Vagina (tissue), 2 donors: ENCODE data around the gene PHF20. TPM values are rescaled to one million over a fixed set of nuclear protein-coding genes. Genes with fewer than 3 reads are reported as not detected.

Source experiments
- DNase-seq, 2 donors: peaks; one replicate each; pipeline ENCODE4 v3.0.0-alpha.2; 2017; ENCODE audit errors: extremely low spot score in 2 of 2
- H3K27ac ChIP-seq: fragments of 200-600 bp; sonication (generic); one replicate; pipeline ENCODE4 v1.5.1; 2019
- H3K27me3 ChIP-seq: fragments of 200-600 bp; sonication (generic); one replicate; pipeline ENCODE4 v1.5.1; 2019
- H3K36me3 ChIP-seq, 2 donors: fragments of 200-600 bp; sonication (generic); one replicate each; pipeline ENCODE4 v1.5.1; 2017 to 2019
- H3K4me1 ChIP-seq: fragments of 200-600 bp; sonication (generic); one replicate; pipeline ENCODE4 v1.5.1; 2019
- H3K4me3 ChIP-seq, 2 donors: fragments of 200-600 bp; sonication (generic); 1 replicate in 1 of 2; 2 replicates in 1 of 2; pipeline ENCODE4 v1.5.1; 2016 to 2019
- H3K9me3 ChIP-seq: fragments of 200-600 bp; sonication (generic); one replicate; pipeline ENCODE4 v1.5.1; 2019
- POLR2A ChIP-seq, 2 donors: fragments of 450-650 bp; IDR thresholded peaks; one replicate each; pipeline ENCODE4 v1.6.1; 2017; ENCODE audit warnings: antibody characterized with exemption in 2 of 2, mild to moderate bottlenecking in 2 of 2, moderate library complexity in 2 of 2
- POLR2AphosphoS5 ChIP-seq, 2 donors: sonication (generic); formaldehyde crosslinking; IDR thresholded peaks; one replicate each; pipeline ENCODE4 v1.9.0; 2017; ENCODE audit warnings: antibody characterized with exemption in 2 of 2, mild to moderate bottlenecking in 2 of 2, low read depth in 1 of 2; ENCODE audit not compliant: insufficient read depth in 1 of 2
- intact Hi-C: fragments of 100-400 bp; cut with DNase I; formaldehyde crosslinking; loops from one replicate; pipeline ENCODE4 v1.15.1; 2023
- total RNA-seq: library from RNA; depleted of rRNA; stranded (reverse); fragments of >200 nt; gene quantifications from one replicate; pipeline ENCODE4 v1.2.3, GENCODE V29; 2016
- TF ChIP-seq, protein P1 (sequence below), 3 experiments: fragments of 450-650 bp in 2 of 3; fragments of 200-600 bp in 1 of 3; sonication (generic) in 1 of 3; IDR thresholded peaks; one replicate each; pipeline ENCODE4 v1.5.1; 2017 to 2019; ENCODE audit warnings: antibody characterized with exemption in 3 of 3, mild to moderate bottlenecking in 2 of 3, moderate library complexity in 2 of 3

Gene PHF20
- total RNA-seq, 1 donor from 2014 or later = 37.3 TPM

DNA sequence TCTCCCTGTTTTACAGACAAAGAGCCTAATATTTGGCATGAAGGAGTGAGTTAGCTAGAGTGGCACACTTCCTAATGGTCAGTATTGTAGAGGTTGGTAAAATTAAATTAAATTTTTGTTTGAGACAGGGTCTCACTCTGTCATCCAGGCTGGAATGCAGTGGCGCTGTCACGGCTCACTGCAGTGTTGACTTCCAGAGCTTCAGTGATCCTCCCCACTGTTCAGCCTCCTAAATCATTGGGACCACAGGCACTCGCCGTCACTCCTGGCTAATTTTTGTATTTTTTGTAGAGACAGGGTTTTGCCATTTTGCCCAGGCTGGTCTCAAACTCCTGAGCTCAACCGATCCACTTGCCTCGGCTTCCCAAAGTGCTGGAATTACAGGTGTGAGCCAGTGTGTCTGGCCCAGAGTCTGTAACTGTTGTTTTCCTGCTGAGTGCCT, 111.5 kb downstream of the PHF20 start:
- Histone ChIP-seq H3K9me3 (no peaks in the 10 kb centered on the region), H3K36me3 (no peaks in the 10 kb centered on the region), H3K27ac (peak overlapping the region; percentile 74), H3K4me1 (peaks cover 7% of the 10 kb centered on the region), H3K27me3 (no peaks in the 10 kb centered on the region), H3K4me3 (no peak overlapping the region)
- no peak for DNase-seq
- TF ChIP-seq POLR2A (IDR thresholded peaks at IDR 0.05) (no peak), POLR2AphosphoS5 (IDR thresholded peaks at IDR 0.05; ENCODE audit: insufficient read depth in 1 of 2, low read depth in 1 of 2) (no peak)
- TF ChIP-seq, protein P1, sequence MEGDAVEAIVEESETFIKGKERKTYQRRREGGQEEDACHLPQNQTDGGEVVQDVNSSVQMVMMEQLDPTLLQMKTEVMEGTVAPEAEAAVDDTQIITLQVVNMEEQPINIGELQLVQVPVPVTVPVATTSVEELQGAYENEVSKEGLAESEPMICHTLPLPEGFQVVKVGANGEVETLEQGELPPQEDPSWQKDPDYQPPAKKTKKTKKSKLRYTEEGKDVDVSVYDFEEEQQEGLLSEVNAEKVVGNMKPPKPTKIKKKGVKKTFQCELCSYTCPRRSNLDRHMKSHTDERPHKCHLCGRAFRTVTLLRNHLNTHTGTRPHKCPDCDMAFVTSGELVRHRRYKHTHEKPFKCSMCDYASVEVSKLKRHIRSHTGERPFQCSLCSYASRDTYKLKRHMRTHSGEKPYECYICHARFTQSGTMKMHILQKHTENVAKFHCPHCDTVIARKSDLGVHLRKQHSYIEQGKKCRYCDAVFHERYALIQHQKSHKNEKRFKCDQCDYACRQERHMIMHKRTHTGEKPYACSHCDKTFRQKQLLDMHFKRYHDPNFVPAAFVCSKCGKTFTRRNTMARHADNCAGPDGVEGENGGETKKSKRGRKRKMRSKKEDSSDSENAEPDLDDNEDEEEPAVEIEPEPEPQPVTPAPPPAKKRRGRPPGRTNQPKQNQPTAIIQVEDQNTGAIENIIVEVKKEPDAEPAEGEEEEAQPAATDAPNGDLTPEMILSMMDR (IDR thresholded peaks at IDR 0.05) = no peak
- intact Hi-C loops = loop anchor here (10.0 kb wide), 1 partner anchor 149 kb away; no protein-coding TSS in a partner anchor

DNA sequence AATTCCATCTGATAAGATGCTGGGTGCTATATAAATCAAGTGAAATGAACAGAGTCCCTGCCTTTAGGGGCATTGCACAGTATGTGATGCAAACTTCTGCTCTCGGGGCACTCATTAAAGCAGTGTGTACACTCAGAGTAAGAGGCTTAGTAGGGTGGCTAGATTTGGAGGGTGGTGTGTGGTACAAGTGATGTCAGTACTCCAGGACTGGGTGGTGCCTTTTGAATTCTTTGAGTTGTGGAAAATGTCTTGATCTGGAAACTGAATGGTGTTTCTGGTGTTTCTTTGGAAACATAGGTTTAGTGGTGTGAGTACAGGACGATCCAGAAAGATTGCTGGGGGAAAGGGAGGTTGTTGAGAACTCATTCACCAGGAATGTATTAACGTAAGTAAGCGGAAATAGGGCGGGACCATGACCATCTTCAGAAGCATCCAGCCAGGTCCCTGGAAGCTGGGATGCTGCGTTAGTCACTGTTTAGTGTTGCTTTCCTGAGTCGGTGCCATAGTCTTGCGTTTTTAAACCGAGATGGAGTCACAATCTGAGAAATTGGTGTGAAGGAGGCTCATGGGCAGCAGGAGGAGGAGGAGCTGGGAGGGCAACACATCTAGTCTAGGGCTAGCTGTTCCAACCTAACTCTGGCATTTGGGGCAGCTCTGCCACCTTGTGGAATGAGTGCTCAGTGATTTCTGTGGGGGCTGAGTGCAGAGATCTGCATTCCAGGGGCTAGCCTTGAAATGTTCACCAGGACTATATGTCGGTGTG, 112.1 kb downstream of the PHF20 start:
- intact Hi-C loops = loop anchor here (10.0 kb wide), 1 partner anchor 149 kb away; no protein-coding TSS in a partner anchor
- Histone ChIP-seq H3K4me3 (no peak overlapping the region), H3K27ac (peak overlapping the region; percentile 74), H3K4me1 (peaks cover 7% of the 10 kb centered on the region), H3K27me3 (no peaks in the 10 kb centered on the region), H3K36me3 (no peaks in the 10 kb centered on the region), H3K9me3 (no peaks in the 10 kb centered on the region)
- DNase-seq = peak in 1 of 2 donors; percentile 97
- TF ChIP-seq, protein P1 (IDR thresholded peaks at IDR 0.05) = peak; percentile 61 to 75 (median 71)
- TF ChIP-seq POLR2AphosphoS5 (IDR thresholded peaks at IDR 0.05; ENCODE audit: insufficient read depth in 1 of 2, low read depth in 1 of 2) (peak; percentile 35 to 82), POLR2A (IDR thresholded peaks at IDR 0.05) (no peak)

DNA sequence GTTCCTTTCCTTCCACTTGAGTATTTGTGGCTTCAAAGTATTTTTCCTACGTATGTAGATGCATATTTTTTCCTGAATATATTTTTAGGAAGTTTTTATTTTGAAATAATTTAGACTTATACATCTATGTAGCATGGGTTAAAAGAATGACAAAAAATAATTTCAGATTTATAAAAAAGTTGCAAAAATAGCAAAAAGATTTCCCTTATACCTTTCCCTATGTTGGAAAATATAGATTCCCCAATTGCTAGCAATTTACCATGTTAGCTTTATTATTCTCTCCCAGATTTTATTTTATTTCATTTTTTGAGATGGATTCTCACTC, 112.7 kb downstream of the PHF20 start:
- no peak overlapping the region for H3K4me3 ChIP-seq
- intact Hi-C loops = loop anchor here (10.0 kb wide), 1 partner anchor 150 kb away; no protein-coding TSS in a partner anchor
- TF ChIP-seq POLR2A (IDR thresholded peaks at IDR 0.05) = no peak
- no peak for TF ChIP-seq POLR2AphosphoS5 (IDR thresholded peaks at IDR 0.05; ENCODE audit: insufficient read depth in 1 of 2, low read depth in 1 of 2)
- TF ChIP-seq, protein P1 (IDR thresholded peaks at IDR 0.05) = no peak

DNA sequence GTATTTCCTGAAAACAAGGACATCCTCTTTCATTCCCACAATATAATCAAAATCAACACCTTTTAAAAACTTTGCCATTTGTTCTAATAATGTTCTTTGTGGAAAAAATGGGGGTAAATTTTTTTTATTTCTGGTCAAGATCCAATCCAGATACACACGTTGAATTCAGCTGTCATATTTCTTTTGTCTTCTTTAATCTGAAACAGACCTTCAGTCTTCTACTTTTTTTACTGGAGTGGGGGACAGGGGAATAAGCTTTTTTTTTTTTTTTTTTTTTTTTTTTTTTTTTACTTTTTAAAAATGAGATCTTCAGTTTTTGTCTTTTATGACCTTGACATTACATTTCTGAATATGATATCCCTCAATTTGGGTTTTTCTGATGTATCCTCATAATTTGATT, 113.4 kb downstream of the PHF20 start:
- no peaks in the 10 kb centered on the region for H3K36me3 ChIP-seq
- peaks cover 7% of the 10 kb centered on the region for H3K4me1 ChIP-seq
- no peaks in the 10 kb centered on the region for H3K9me3 ChIP-seq
- TF ChIP-seq, protein P1 (IDR thresholded peaks at IDR 0.05) = no peak
- TF ChIP-seq POLR2A (IDR thresholded peaks at IDR 0.05) (no peak), POLR2AphosphoS5 (IDR thresholded peaks at IDR 0.05; ENCODE audit: insufficient read depth in 1 of 2, low read depth in 1 of 2) (no peak)
- intact Hi-C loops = loop anchor here (10.0 kb wide), 1 partner anchor 150 kb away; no protein-coding TSS in a partner anchor
- no peaks in the 10 kb centered on the region for H3K27me3 ChIP-seq
- H3K4me3 ChIP-seq = no peak overlapping the region
- no peak overlapping the region for H3K27ac ChIP-seq
- no peak for DNase-seq

More for the DNA sequence above, 112.7 kb downstream of the PHF20 start:
- no peak for DNase-seq
- Histone ChIP-seq H3K9me3 (no peaks in the 10 kb centered on the region), H3K27ac (peak overlapping the region; percentile 74), H3K36me3 (no peaks in the 10 kb centered on the region), H3K27me3 (no peaks in the 10 kb centered on the region), H3K4me1 (peaks cover 7% of the 10 kb centered on the region)

DNA sequence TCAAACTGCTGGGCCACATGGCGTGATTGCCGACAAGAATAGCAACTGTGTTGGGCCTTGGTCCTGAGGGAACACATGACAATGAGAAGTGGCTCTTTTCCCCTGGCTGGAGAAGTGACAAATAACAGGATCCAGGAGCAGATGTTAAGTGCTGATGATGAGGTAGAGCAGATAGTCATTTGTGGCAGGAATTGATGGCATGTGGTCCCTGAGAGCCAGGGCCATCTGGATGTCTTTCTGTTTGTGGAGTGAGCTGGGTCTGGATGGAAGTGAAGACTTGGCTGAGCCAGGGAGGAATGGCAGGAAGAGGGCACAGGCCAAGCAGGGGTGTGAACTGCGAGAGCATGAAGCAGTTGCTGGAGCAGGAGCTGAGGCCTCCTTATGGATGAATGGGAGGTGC, 114.7 kb downstream of the PHF20 start:
- H3K4me3 ChIP-seq = no peak overlapping the region
- intact Hi-C loops = loop anchor here (10.0 kb wide), 1 partner anchor 152 kb away; no protein-coding TSS in a partner anchor
- no peak for DNase-seq
- TF ChIP-seq POLR2AphosphoS5 (IDR thresholded peaks at IDR 0.05; ENCODE audit: insufficient read depth in 1 of 2, low read depth in 1 of 2) (no peak), POLR2A (IDR thresholded peaks at IDR 0.05) (no peak)
- TF ChIP-seq, protein P1 (IDR thresholded peaks at IDR 0.05) = no peak
- H3K27ac ChIP-seq = no peak overlapping the region
- H3K4me1 ChIP-seq = peaks cover 9% of the 10 kb centered on the region
- no peaks in the 10 kb centered on the region for H3K27me3 ChIP-seq
- H3K36me3 ChIP-seq = no peaks in the 10 kb centered on the region
- no peaks in the 10 kb centered on the region for H3K9me3 ChIP-seq
